GM12872 (cell line): Measurements from ENCODE around the gene USP34.

Experiments used
- TF ChIP-seq, protein P1 (sequence below): IDR thresholded peaks from 3 replicates; pipeline ENCODE4 v1.5.1; 2011; ENCODE audit warnings: low read depth, mild to moderate bottlenecking, low read length, moderate library complexity; ENCODE audit not compliant: insufficient read depth

Gene USP34

DNA sequence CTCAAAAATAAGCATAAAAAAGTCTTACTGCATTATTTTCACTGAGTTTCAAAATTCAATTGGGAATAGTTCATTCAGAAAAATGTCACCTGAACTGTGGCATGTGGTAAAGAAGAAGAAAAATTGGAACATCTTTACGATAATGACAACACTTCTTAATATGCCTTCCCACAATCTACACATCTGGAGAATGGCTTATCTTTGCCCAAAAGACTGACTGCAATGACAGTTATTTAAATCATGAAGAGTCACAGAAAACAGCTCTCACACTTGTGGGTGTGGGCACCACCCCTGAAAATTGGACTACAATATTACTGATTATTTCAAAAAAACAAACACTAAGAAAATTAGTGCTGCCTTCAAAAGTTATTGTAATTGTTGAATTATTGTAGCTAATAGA lies 152.3 kb downstream of the USP34 start:
- TF ChIP-seq, protein P1, sequence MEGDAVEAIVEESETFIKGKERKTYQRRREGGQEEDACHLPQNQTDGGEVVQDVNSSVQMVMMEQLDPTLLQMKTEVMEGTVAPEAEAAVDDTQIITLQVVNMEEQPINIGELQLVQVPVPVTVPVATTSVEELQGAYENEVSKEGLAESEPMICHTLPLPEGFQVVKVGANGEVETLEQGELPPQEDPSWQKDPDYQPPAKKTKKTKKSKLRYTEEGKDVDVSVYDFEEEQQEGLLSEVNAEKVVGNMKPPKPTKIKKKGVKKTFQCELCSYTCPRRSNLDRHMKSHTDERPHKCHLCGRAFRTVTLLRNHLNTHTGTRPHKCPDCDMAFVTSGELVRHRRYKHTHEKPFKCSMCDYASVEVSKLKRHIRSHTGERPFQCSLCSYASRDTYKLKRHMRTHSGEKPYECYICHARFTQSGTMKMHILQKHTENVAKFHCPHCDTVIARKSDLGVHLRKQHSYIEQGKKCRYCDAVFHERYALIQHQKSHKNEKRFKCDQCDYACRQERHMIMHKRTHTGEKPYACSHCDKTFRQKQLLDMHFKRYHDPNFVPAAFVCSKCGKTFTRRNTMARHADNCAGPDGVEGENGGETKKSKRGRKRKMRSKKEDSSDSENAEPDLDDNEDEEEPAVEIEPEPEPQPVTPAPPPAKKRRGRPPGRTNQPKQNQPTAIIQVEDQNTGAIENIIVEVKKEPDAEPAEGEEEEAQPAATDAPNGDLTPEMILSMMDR: no peak

DNA sequence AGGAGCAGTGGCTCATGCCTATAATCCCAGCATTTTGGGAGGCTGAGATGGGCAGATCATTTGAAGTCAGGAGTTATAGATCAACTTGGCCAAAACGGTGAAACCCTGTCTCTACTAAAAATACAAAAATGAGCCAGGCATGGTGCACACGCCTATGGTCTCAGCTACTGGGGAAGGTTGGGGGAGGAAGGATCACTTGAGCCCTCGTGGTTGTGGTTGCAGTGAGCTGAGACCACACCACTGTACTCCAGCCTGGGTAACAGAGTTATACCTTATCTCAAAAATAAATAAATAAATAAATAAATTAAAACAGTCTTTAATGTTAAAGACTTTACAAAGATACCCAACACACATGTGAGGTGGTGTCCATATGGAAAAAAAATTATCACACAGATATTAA lies 174.9 kb downstream of the USP34 start:
- TF ChIP-seq, protein P1: no peak

DNA sequence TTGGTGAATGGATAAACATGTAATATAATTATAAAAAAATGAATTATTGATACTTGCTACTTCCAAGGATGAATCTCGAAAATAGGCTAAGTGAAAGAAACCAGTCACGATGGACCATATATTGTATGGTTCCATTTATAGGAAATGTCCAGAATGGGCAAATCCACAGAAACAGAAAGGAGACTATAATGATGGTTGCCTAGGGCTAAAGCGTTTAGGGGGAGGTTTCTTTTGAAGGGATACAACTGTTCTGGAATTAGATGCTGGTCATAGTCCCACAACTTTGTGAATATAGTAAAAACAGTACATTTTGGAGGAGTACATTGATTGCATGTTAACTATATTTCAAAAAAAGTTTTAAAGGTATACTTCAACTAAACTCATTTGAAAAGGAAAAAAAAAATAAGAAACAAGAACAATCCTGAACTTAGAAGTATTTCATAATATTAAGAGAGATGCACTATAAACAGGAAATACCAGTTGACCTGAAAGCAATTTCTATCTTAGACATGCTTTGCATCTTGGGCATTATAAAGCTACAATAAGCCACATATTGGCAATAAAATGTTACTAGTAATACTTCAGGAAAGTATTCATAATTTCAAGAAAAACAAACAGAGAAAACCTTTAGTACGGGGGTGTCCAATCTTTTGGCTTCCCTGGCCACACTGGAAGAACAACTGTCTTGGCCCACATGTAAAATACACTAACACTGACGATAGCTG lies 178.9 kb downstream of the USP34 start:
- TF ChIP-seq, protein P1: no peak

DNA sequence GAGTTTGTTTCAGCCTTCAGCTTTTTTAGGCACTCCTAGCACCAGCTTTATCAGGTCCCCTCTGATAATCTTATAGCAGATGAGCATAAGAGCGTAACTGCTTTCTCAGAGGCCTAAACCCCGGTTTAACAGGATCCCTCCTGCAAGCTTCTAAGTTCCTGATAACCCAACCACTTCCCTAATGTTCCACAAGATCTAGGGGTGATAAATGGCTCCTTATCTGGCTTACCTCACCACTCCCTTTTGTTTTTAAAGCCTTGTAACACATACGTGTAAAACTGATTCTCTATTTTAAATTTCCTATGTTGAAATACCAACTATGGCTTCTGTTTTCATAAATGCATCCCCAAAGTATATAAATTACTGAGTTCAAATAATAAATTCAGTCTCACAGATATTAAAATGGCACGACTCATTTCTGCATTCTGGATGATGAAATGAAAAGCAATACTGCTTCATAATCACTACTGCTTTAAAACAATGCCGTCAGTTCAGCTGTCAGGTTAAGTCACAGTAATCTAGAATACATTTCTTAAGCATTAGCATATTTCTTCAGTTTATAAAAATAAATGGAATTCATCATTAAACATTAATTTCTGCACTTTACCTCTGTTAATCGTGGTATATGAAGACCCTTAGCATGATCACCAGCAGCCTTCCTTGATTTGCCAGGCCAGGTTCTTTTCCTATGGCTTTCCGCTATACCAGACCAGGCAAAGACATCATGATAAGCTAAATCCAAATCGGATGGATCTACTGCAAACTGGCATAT lies 182.6 kb downstream of the USP34 start:
- TF ChIP-seq, protein P1: no peak

DNA sequence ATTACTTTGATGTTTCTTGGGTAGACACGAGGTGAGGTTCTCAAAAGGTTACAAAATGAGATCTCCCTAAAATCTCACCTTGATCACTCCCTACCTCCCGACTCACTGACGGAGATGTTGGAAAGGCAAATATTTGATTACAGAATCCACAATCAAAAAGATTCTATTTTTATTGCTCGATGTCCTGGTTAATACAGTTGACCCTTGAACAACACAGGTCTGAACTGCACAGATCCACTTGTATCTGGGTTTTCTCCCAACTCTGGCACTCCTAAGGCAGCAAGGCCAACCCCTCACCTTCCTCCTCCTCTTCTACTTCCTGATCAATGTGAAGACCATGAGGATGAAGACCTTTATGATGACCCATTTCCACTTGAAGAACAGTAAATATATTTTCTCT lies 183.6 kb downstream of the USP34 start:
- TF ChIP-seq, protein P1: no peak

DNA sequence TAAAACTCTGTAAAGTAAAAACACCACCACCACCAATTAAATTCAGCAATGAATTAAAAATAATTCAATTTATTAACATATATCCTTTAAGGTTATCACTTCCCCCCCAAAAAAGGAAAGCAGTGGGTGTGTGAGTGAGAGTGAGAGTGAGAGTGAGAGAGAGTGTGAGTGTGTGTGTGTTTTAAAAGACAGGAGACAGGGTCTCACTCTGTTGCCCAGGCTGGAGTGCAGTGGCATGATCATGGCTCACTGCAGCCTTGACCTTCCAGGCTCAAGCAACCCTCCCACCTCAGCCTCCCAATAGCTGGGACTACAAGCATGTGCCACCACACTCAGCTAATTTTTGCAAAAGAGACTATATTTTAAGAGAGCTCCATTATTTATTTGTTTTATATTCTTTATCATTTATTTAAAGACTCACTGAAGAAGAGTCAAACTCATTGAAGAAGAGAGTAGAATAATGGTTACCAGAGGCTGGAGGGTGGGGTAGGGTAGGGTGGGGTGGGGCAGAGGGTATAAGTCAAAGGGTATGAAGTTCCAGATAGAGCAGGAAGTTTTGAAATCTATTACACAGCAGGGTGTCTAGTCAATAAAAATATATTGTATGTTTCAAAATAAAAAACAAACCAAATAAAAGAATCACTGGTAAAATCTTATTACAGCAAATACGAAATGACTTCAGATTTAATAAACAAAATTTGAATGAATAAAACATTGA lies 187.3 kb downstream of the USP34 start:
- TF ChIP-seq, protein P1: no peak

DNA sequence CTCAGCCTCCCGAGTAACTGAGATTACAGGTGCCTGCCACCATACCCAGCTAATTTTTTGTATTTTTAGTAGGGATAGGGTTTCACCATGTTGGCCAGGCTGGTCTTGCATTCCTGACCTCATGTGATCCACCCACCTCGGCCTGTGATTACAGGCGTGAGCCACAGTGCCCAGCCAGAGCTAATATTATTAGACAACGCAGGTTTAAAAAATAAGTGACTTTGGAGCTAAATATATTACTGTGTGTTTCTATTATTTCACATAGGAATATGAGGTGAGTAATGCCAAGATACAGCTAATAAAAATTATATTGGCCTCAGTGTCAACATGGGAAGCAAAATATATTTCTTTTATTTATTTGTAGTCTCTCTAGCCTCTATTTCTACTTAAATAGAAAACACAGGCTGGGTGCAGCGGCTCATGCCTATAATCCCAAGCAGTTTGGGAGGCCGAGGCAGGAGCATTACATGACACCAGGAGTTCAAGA lies 188.7 kb downstream of the USP34 start:
- TF ChIP-seq, protein P1: no peak
